Skeletal muscle cell (primary cell): ENCODE measurements around the gene PTK7.

Experiments used
- DNase-seq: peaks from one replicate; pipeline ENCODE4 v3.0.0-alpha.2; 2010; ENCODE audit warnings: low read depth
- H3K4me3 ChIP-seq: 2 replicates; pipeline ENCODE4 v1.5.1; 2011; ENCODE audit warnings: low read depth, mild to moderate bottlenecking, control low read depth, low read length, moderate library complexity

The PTK7 gene

GRCh38 chr6:43186019-43186418 lies 109.9 kb downstream of the PTK7 start:
- DNase-seq, result no peak
- no peak overlapping the region for H3K4me3 ChIP-seq

- no peak for DNase-seq
- no peak overlapping the region for H3K4me3 ChIP-seq
Measured at GRCh38 chr6:43186706-43187105, 110.6 kb downstream of the PTK7 start.

DNA sequence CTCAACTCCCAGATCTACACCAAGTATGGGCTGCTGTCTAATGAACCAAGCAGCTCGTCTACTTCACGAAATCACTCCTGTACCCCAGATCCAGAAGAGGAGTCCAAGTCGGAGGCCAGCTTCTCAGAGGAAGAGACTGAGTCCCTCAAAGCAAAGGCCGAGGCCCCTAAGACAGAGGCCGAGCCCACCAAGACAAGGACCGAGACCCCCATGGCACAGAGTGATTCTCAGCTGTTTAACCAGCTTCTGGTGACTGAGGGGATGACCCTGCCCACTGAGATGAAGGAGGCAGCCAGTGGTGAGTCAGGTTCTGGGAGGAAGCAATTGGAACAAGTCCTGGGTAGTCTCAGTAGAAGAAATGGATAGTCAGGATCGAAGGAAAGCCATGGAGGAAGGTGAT lies 111.7 kb downstream of the PTK7 start:
- DNase-seq, result no peak

GRCh38 chr6:43188426-43188825 lies 112.3 kb downstream of the PTK7 start:
- DNase-seq, result no peak
- H3K4me3 ChIP-seq, result no peak overlapping the region

More for the DNA sequence above, 111.7 kb downstream of the PTK7 start:
- H3K4me3 ChIP-seq, result no peak overlapping the region

GRCh38 chr6:43189776-43190304 lies 113.7 kb downstream of the PTK7 start:
- H3K4me3 ChIP-seq, result no peak overlapping the region

GRCh38 chr6:43192911-43193310 lies 116.8 kb downstream of the PTK7 start:
- DNase-seq, result no peak
- H3K4me3 ChIP-seq, result no peak overlapping the region

More at GRCh38 chr6:43189776-43190304, 113.7 kb downstream of the PTK7 start:
- DNase-seq, result no peak

DNA sequence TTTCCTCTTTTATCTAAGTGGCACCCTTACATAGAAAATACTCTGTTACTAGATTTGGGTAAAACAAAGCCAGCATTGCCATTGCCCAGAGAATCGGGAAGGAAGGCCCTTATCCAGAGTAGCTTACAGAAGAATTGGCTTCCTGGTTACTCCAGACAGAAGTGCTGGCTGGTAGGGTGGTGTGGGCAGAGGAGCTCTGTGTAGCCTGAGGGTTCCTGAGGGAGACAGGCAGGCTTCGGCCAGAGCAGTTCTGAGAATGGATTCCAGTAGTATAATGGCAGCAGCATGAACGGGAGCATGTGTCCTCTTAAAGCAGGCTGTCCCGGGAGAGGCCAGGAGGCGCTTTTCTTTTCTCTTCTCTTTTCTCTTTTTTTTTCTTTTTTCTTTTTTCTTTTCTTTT lies 117.8 kb downstream of the PTK7 start:
- DNase-seq, result no peak
- H3K4me3 ChIP-seq, result no peak overlapping the region

- DNase-seq, result no peak
Measured at GRCh38 chr6:43196337-43196736, 120.2 kb downstream of the PTK7 start.

DNA sequence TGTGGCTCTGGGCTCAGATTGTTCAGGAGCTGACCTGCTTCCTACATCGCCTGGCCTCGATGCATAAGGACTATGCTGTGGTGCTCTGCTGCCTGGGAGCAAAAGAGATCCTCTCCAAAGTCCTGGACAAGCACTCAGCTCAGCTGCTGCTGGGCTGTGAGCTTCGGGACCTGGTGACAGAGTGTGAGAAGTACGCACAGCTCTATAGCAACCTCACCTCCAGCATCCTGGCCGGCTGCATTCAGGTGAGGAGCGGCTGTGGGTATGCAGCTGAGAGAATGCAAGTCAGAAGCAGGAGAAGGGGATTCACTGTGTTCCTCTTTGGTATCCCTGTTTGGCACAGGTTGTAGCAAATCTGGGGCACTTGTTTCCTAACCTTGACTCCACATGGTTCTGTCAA lies 123.8 kb downstream of the PTK7 start:
- DNase-seq, result no peak
- no peak overlapping the region for H3K4me3 ChIP-seq

More at GRCh38 chr6:43196337-43196736, 120.2 kb downstream of the PTK7 start:
- H3K4me3 ChIP-seq, result no peak overlapping the region

GRCh38 chr6:43200541-43200940 lies 124.4 kb downstream of the PTK7 start:
- no peak for DNase-seq
- no peak overlapping the region for H3K4me3 ChIP-seq

GRCh38 chr6:43202451-43202850 lies 126.3 kb downstream of the PTK7 start:
- DNase-seq, result no peak
- no peak overlapping the region for H3K4me3 ChIP-seq

GRCh38 chr6:43203029-43203717 lies 127.1 kb downstream of the PTK7 start:
- DNase-seq, result no peak
- no peak overlapping the region for H3K4me3 ChIP-seq

GRCh38 chr6:43203718-43204095 lies 127.6 kb downstream of the PTK7 start:
- no peak for DNase-seq
- H3K4me3 ChIP-seq, result no peak overlapping the region

DNA sequence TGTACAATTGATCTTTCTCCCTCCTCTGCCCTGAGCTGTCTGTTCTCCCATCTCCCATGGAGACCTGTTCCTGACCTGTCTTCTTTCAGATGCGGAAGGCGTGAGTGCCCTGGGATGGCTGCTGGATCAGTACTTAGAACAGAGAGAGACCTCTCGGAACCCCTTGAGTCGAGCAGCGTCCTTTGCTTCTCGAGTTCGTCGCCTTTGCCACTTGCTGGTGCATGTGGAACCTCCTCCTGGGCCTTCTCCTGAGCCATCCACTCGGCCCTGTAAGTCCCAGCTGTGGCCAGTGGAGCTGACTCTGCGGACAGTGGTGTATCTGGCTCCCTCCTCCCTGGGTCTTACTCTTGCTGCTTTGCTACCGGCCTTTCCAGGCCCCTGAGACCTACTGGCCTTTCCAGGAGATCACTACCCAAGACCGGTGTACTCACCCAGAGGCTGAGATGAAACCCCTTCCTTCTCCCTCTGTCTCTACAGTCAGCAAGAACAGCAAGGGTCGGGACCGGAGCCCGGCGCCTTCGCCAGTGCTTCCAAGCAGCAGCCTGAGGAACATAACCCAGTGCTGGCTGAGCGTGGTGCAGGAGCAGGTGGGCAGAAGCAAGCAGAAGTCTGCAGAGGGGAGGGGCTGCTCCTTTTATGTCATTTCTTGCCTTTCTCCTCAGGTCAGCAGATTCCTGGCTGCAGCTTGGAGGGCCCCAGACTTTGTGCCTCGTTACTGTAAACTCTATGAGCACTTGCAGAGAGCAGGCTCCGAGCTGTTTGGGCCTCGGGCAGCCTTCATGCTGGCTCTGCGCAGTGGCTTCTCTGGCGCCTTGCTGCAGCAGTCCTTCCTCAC lies 128.4 kb downstream of the PTK7 start:
- H3K4me3 ChIP-seq, result no peak overlapping the region
- DNase-seq, result no peak

DNA sequence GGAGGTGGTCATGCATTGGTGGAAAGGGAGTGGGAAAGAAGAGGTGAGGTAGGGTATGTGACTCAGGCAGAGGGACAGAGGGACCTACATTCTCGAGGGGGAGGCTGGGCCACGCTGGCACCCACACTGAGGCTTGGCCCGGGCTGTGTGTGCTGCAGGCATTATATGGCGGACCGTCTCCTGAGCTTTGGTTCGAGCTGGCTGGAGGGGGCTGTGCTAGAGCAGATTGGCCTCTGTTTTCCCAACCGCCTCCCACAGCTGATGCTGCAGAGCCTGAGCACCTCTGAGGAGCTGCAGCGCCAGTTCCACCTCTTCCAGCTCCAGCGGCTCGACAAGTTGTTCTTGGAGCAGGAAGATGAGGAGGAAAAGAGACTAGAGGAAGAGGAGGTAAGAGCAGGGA lies 129.7 kb downstream of the PTK7 start:
- DNase-seq, result no peak
- no peak overlapping the region for H3K4me3 ChIP-seq

- no peak for DNase-seq
- H3K4me3 ChIP-seq, result no peak overlapping the region
Measured at GRCh38 chr6:43207286-43207685, 131.2 kb downstream of the PTK7 start.
